Caco-2 (cell line): ENCODE data around the gene FNDC11. TPM values are rescaled to one million over a fixed set of nuclear protein-coding genes. Genes with fewer than 3 reads are reported as not detected.

Experiments used
- BruUV-seq: library from RNA; stranded (reverse); fragments of 400-500 nt; replicated peaks from 2 replicates; lab custom pipeline; 2021; lab: Mats Ljungman, UMichigan
- CTCF ChIA-PET: fragments of 300-600 bp; sonication (Branson Sonifier 250); formaldehyde crosslinking; loops from one replicate; lab custom pipeline; 2022; ENCODE audit warnings: antibody characterized with exemption; lab: Charles Lee
- POLR2A ChIA-PET: fragments of 300-600 bp; sonication (Branson Sonifier 250); formaldehyde crosslinking; loops from one replicate; lab custom pipeline; 2022; ENCODE audit warnings: antibody characterized with exemption; lab: Charles Lee
- DNase-seq, 2 experiments: peaks; one replicate each; pipeline versions ENCODE4 v3.0.0 to v3.0.0-alpha.2; 2020 to 2022
- H3K27me3 ChIP-seq: replicated peaks from 2 replicates; pipeline ENCODE4 v1.6.0; 2011; ENCODE audit warnings: low read length; ENCODE audit not compliant: control insufficient read depth, insufficient read depth
- H3K36me3 ChIP-seq: 2 replicates; pipeline ENCODE4 v1.5.1; 2011; ENCODE audit warnings: low read length; ENCODE audit not compliant: control insufficient read depth, insufficient read depth
- H3K4me1 ChIP-seq: fragments of 250-450 bp; sonication (Bioruptor Pico); 2 replicates; pipeline ENCODE4 v1.5.1; 2020; ENCODE audit warnings: mild to moderate bottlenecking
- H3K4me3 ChIP-seq: 2 replicates; pipeline ENCODE4 v1.5.1; 2011; ENCODE audit warnings: low read depth, mild to moderate bottlenecking, control low read depth, low read length
- H3K9me3 ChIP-seq: fragments of 250-450 bp; sonication (Bioruptor Pico); 2 replicates; pipeline ENCODE4 v1.5.1; 2020; ENCODE audit warnings: mild to moderate bottlenecking, moderate library complexity
- H3K27ac Mint-ChIP-seq: one replicate; pipeline ENCODE4 v1.8.0; 2022; ENCODE audit warnings: mixed read lengths; ENCODE audit not compliant: unreplicated experiment
- H3K27me3 Mint-ChIP-seq: one replicate; pipeline ENCODE4 v1.8.0; 2022; ENCODE audit warnings: mixed read lengths; ENCODE audit not compliant: insufficient read depth, unreplicated experiment
- H3K36me3 Mint-ChIP-seq: one replicate; pipeline ENCODE4 v1.8.0; 2022; ENCODE audit warnings: mild to moderate bottlenecking, mixed read lengths; ENCODE audit not compliant: insufficient read depth, unreplicated experiment
- H3K4me1 Mint-ChIP-seq: one replicate; pipeline ENCODE4 v1.8.0; 2022; ENCODE audit warnings: low read depth, mixed read lengths; ENCODE audit not compliant: unreplicated experiment
- H3K4me3 Mint-ChIP-seq: one replicate; pipeline ENCODE4 v1.8.0; 2022; ENCODE audit warnings: mild to moderate bottlenecking, moderate library complexity, mixed read lengths; ENCODE audit not compliant: unreplicated experiment
- H3K9me3 Mint-ChIP-seq: one replicate; pipeline ENCODE4 v1.8.0; 2022; ENCODE audit warnings: mixed read lengths; ENCODE audit not compliant: unreplicated experiment
- CTCF ChIP-seq, 2 experiments: fragments of 200-600 bp in 1 of 2; IDR thresholded peaks; 1 replicate in 1 of 2; 2 replicates in 1 of 2; pipeline versions ENCODE4 v1.5.1 to v1.8.0; 2011 to 2022; ENCODE audit warnings: antibody characterized with exemption in 1 of 2, control low read depth in 1 of 2, inconsistent platforms in 1 of 2, low read depth in 1 of 2, low read length in 1 of 2, mild to moderate bottlenecking in 1 of 2, moderate library complexity in 1 of 2; ENCODE audit not compliant: insufficient read depth in 1 of 2, severe bottlenecking in 1 of 2, unreplicated experiment in 1 of 2
- intact Hi-C: fragments of 100-400 bp; cut with micrococcal nuclease; formaldehyde crosslinking; loops from one replicate; pipeline ENCODE4 v1.10.0; 2022; ENCODE audit not compliant: unreplicated experiment
- total RNA-seq: library from RNA; stranded (reverse); gene quantifications from 2 replicates; pipeline ENCODE4 v1.2.3, GENCODE V29; 2022

The FNDC11 gene
- total RNA-seq, 1 experiment from 2014 or later = not detected

- intact Hi-C loops = no loop called here
Measured at GRCh38 chr20:63553251-63553932, 567 bp upstream of the FNDC11 start.

GRCh38 chr20:63554361-63555278 lies 661 bp downstream of the FNDC11 start:
- DNase-seq = no peak
- Histone ChIP-seq H3K27me3 (no peaks in the 10 kb centered on the region), H3K4me3 (no peak overlapping the region), H3K4me1 (no peaks in the 10 kb centered on the region; the same call in 1 of the 2 replicates), H3K36me3 (no peaks in the 10 kb centered on the region), H3K9me3 (peaks cover 4% of the 10 kb centered on the region)
- Mint-ChIP-seq H3K4me1 (no peaks in the 10 kb centered on the region), H3K27ac (no peak overlapping the region), H3K9me3 (no peaks in the 10 kb centered on the region), H3K27me3 (no peaks in the 10 kb centered on the region), H3K36me3 (peaks cover 15% of the 10 kb centered on the region), H3K4me3 (peak overlapping the region; percentile 47)
- BruUV-seq = no TSS peak
- POLR2A ChIA-PET = interaction anchor here (0.5 to 1.8 kb wide), 2 partner anchors 19 to 119 kb away, joined by 4 to 6 read pairs; partner anchors contain the start of gene HELZ2
- intact Hi-C loops = no loop called here
- TF ChIP-seq CTCF (IDR thresholded peaks at IDR 0.05; ENCODE audit: insufficient read depth in 1 of 2, low read depth in 1 of 2, low read length in 1 of 2, severe bottlenecking in 1 of 2, unreplicated experiment in 1 of 2) = no peak
- CTCF ChIA-PET = interaction anchor here (0.6 to 1.1 kb wide), 3 partner anchors 17 to 108 kb away, joined by 4 to 5 read pairs (median 4); partner anchors contain the start of gene PTK6

More at GRCh38 chr20:63553251-63553932, 567 bp upstream of the FNDC11 start:
- no peaks in the 10 kb centered on the region for H3K27me3 Mint-ChIP-seq
- H3K36me3 Mint-ChIP-seq = peaks cover 15% of the 10 kb centered on the region
- TF ChIP-seq CTCF (IDR thresholded peaks at IDR 0.05; ENCODE audit: insufficient read depth in 1 of 2, low read depth in 1 of 2, low read length in 1 of 2, severe bottlenecking in 1 of 2, unreplicated experiment in 1 of 2) = no peak
- no peaks in the 10 kb centered on the region for H3K36me3 ChIP-seq
- no peaks in the 10 kb centered on the region for H3K4me1 ChIP-seq
- H3K27me3 ChIP-seq = no peaks in the 10 kb centered on the region
- peak overlapping the region; percentile 47 for H3K4me3 Mint-ChIP-seq
- CTCF ChIA-PET = interaction anchor here (0.6 kb wide), 1 partner anchor 128 kb away, joined by 3 read pairs; no protein-coding TSS in a partner anchor
- peak overlapping the region; percentile 39 for H3K4me3 ChIP-seq
- H3K9me3 ChIP-seq = peaks cover 4% of the 10 kb centered on the region
- H3K9me3 Mint-ChIP-seq = no peaks in the 10 kb centered on the region
- POLR2A ChIA-PET = no interaction called here
- DNase-seq = peak; percentile 89 to 91
- H3K4me1 Mint-ChIP-seq = no peaks in the 10 kb centered on the region
- no TSS peak for BruUV-seq
- H3K27ac Mint-ChIP-seq = no peak overlapping the region
